Liver (tissue), 9 donors: ENCODE measurements around the gene ERVK3-1. TPM values are rescaled to one million over a fixed set of nuclear protein-coding genes. Genes with fewer than 3 reads are reported as not detected.
"Not testable (repeated sequence)": the region's sequence is repeated elsewhere in the genome, so short reads cannot be mapped to it uniquely, and the experiment has no call there.

Experiments used
- DNase-seq: peaks from one replicate; pipeline ENCODE4 v3.0.0-alpha.2; 2017; ENCODE audit warnings: low spot score
- H3K27ac ChIP-seq, 2 donors: one replicate each; pipeline ENCODE4 v1.7.0; 2013; ENCODE audit warnings: inconsistent platforms in 2 of 2, low read length in 2 of 2, control low read depth in 1 of 2, low read depth in 1 of 2, mild to moderate bottlenecking in 1 of 2
- H3K27me3 ChIP-seq, 4 donors: one replicate each; pipeline versions ENCODE4 v1.6.1 to v1.7.0; 2013; ENCODE audit warnings: low read length in 3 of 4, inconsistent platforms in 1 of 4, mild to moderate bottlenecking in 1 of 4, moderate library complexity in 1 of 4; ENCODE audit not compliant: control insufficient read depth in 4 of 4, insufficient read depth in 4 of 4
- H3K36me3 ChIP-seq, 4 donors: one replicate each; pipeline versions ENCODE4 v1.6.1 to v1.7.0; 2013; ENCODE audit warnings: low read length in 3 of 4, mild to moderate bottlenecking in 3 of 4, low read depth in 1 of 4, moderate library complexity in 1 of 4; ENCODE audit not compliant: control insufficient read depth in 4 of 4, insufficient read depth in 3 of 4
- H3K4me1 ChIP-seq, 4 donors: one replicate each; pipeline versions ENCODE4 v1.6.1 to v1.7.0; 2013; ENCODE audit warnings: low read length in 3 of 4, mild to moderate bottlenecking in 3 of 4, moderate library complexity in 1 of 4; ENCODE audit not compliant: control insufficient read depth in 4 of 4, insufficient read depth in 4 of 4
- H3K4me3 ChIP-seq, 3 donors: one replicate each; pipeline versions ENCODE4 v1.6.1 to v1.7.0; 2013; ENCODE audit warnings: low read length in 3 of 3, control low read depth in 1 of 3, low read depth in 1 of 3, mild to moderate bottlenecking in 1 of 3
- H3K9ac ChIP-seq, 2 donors: one replicate each; pipeline ENCODE4 v1.7.0; 2013; ENCODE audit warnings: low read length in 2 of 2, mild to moderate bottlenecking in 2 of 2, moderate library complexity in 2 of 2, control low read depth in 1 of 2, low read depth in 1 of 2
- H3K9me3 ChIP-seq, 4 donors: one replicate each; pipeline versions ENCODE4 v1.6.1 to v1.7.0; 2013; ENCODE audit warnings: low read length in 3 of 4; ENCODE audit not compliant: control insufficient read depth in 4 of 4
- FOXA2 ChIP-seq: IDR thresholded peaks from 2 replicates; pipeline ENCODE4 v1.6.1; 2016; ENCODE audit warnings: antibody characterized with exemption
- GABPA ChIP-seq, 2 donors: IDR thresholded peaks in 1 of 2; conservative IDR thresholded peaks in 1 of 2; 2 replicates each; pipeline ENCODE4 v1.6.1; 2016; ENCODE audit warnings: antibody characterized with exemption in 2 of 2, mild to moderate bottlenecking in 1 of 2, moderate library complexity in 1 of 2
- HNF4A ChIP-seq, 2 donors: conservative IDR thresholded peaks; 2 replicates each; pipeline ENCODE4 v1.6.1; 2016; ENCODE audit warnings: antibody characterized with exemption in 2 of 2, mild to moderate bottlenecking in 2 of 2
- MAX ChIP-seq: IDR thresholded peaks from 2 replicates; pipeline ENCODE4 v1.6.1; 2016; ENCODE audit warnings: antibody characterized with exemption
- NR2F2 ChIP-seq: IDR thresholded peaks from 2 replicates; pipeline ENCODE4 v1.6.1; 2016; ENCODE audit warnings: antibody characterized with exemption
- RAD21 ChIP-seq, 2 donors: IDR thresholded peaks; 2 replicates each; pipeline ENCODE4 v1.6.1; 2016; ENCODE audit warnings: antibody characterized with exemption in 2 of 2, mild to moderate bottlenecking in 2 of 2
- RXRA ChIP-seq, 2 donors: IDR thresholded peaks; 2 replicates each; pipeline ENCODE4 v1.6.1; 2017 to 2018; ENCODE audit warnings: antibody characterized with exemption in 2 of 2, mild to moderate bottlenecking in 1 of 2
- SP1 ChIP-seq: IDR thresholded peaks from 2 replicates; pipeline ENCODE4 v1.6.1; 2018; ENCODE audit warnings: antibody characterized with exemption, mild to moderate bottlenecking
- ZBTB33 ChIP-seq: IDR thresholded peaks from 2 replicates; pipeline ENCODE4 v1.6.1; 2016; ENCODE audit warnings: antibody characterized with exemption
- WGBS: extraction: QIAGEN DNeasy Blood & Tissue Kit; methylation state at CpG from one replicate; pipeline ENCODE4 v1.1.7; 2013; 5-methylcytosine and 5-hydroxymethylcytosine counted together
- polyA plus RNA-seq, 2 donors: library from polyadenylated mRNA; stranded (reverse) in 1 of 2; unstranded in 1 of 2; fragments of 200-250 nt in 1 of 2; fragments of >200 nt in 1 of 2; fragmentation: Nextera tagmentation in 1 of 2; extraction: Ambion mirVana in 1 of 2; gene quantifications; one replicate each; pipeline versions ENCODE4 v1.2.1 to v1.2.3, GENCODE V29; 2013 to 2015
- total RNA-seq, 2 donors: library from RNA; depleted of rRNA; stranded (reverse); fragments of >200 nt; gene quantifications; one replicate each; pipeline ENCODE4 v1.2.3, GENCODE V29; 2014
- TF ChIP-seq, protein P1 (sequence below): fragments of 150-350 bp; IDR thresholded peaks from 2 replicates; pipeline ENCODE4 v1.5.1; 2017; ENCODE audit warnings: improper control_type of control experiment, low read depth, low read length; ENCODE audit not compliant: missing input control
- donor health status: healthy.
- donor health status: healthy.
- donor health status: healthy.
- donor health status: healthy.
- donor health status: healthy.

The ERVK3-1 gene
- total and polyA plus RNA-seq, 4 donors = 17.6 to 31.7 (median 24.7) TPM

- no peak for TF ChIP-seq FOXA2
- TF ChIP-seq SP1 = no peak
- no peak for TF ChIP-seq RXRA (IDR thresholded peaks at IDR 0.05)
- TF ChIP-seq GABPA (IDR thresholded peaks at IDR 0.05 in 1 of 2, conservative IDR thresholded peaks at IDR 0.05 in 1 of 2) = no peak
- no peak for TF ChIP-seq ZBTB33
- no peak for TF ChIP-seq MAX
- Histone ChIP-seq H3K9me3 (no peaks in the 10 kb centered on the region), H3K27ac (peak overlapping the region; percentile 20 to 68), H3K9ac (no peak overlapping the region), H3K27me3 (no peaks in the 10 kb centered on the region), H3K4me1 (peaks cover 14 to 48% (median 41%) of the 10 kb centered on the region in 4 donors), H3K4me3 (peak overlapping the region in 1 of 3 donors; percentile 43), H3K36me3 (peaks cover 0 to 6% (median 2%) of the 10 kb centered on the region in 4 donors)
- 47% methylated on average over 82 of the region's 82 CpGs for WGBS
- peak; percentile 73 for DNase-seq
Observed at GRCh38 chr19:58346961-58347929, 42.1 kb downstream of the ERVK3-1 start.

DNA sequence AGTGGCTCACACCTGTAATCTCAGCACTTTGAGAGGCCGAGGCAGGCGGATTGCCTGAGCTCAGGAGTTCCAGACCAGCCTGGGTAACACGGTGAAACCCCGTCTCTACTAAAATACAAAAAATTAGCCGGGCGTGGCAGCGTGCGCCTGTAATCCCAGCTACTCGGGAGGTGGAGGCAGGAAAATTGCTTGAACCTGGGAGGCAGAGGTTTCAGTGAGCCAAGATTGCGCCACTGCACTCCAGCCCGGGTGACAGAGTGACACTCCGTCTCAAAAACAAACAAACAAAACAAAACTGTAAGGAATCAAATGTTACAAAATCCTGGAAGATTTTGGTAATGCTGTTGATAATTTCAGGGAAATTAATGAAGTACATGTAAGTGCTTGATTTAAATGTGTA lies 42.9 kb downstream of the ERVK3-1 start:
- WGBS = 41% methylated on average over 12 of the region's 12 CpGs
- TF ChIP-seq HNF4A (conservative IDR thresholded peaks at IDR 0.05) (peak; percentile 47 to 61), SP1 (peak; percentile 8), RAD21 (IDR thresholded peaks at IDR 0.05) (peak in 1 of 2 donors; percentile 8), RXRA (IDR thresholded peaks at IDR 0.05) (peak; percentile 23 to 44)
- H3K9ac ChIP-seq, H3K36me3 ChIP-seq, DNase-seq, H3K9me3 ChIP-seq, H3K27me3 ChIP-seq: not testable (repeated sequence)
- Histone ChIP-seq H3K4me3 (peak overlapping the region in 1 of 3 donors; percentile 43), H3K27ac (peak overlapping the region; percentile 41 to 68), H3K4me1 (peaks cover 14 to 53% (median 44%) of the 10 kb centered on the region in 4 donors)

DNA sequence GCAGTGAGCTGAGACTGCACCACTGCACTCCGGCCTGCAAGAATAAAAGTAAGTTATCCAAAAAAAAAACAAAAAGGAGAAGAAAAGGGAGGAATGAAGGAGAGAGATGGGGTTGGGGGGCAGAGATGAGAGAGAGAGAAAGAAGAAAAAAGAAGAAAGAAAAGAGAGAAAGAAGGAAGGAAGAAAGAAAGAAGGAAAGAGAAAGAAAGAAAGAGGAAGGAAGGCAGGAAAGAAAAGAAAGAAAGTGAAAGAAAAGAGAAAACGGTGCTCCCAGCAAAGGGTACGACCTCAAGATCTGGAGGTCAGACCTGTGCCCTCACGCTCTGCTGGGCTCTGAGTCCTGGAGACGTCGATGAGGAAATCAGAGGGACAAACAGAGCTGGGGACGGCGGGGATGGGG lies 44.4 kb downstream of the ERVK3-1 start:
- 30% methylated on average over 8 of the region's 8 CpGs for WGBS
- TF ChIP-seq NR2F2 = peak; percentile 25
- peak; percentile 46 to 54 for TF ChIP-seq HNF4A (conservative IDR thresholded peaks at IDR 0.05)
- peak; percentile 33 to 38 for TF ChIP-seq RXRA (IDR thresholded peaks at IDR 0.05)
- TF ChIP-seq, protein P1, sequence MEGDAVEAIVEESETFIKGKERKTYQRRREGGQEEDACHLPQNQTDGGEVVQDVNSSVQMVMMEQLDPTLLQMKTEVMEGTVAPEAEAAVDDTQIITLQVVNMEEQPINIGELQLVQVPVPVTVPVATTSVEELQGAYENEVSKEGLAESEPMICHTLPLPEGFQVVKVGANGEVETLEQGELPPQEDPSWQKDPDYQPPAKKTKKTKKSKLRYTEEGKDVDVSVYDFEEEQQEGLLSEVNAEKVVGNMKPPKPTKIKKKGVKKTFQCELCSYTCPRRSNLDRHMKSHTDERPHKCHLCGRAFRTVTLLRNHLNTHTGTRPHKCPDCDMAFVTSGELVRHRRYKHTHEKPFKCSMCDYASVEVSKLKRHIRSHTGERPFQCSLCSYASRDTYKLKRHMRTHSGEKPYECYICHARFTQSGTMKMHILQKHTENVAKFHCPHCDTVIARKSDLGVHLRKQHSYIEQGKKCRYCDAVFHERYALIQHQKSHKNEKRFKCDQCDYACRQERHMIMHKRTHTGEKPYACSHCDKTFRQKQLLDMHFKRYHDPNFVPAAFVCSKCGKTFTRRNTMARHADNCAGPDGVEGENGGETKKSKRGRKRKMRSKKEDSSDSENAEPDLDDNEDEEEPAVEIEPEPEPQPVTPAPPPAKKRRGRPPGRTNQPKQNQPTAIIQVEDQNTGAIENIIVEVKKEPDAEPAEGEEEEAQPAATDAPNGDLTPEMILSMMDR = no peak
- Histone ChIP-seq H3K9ac (no peak overlapping the region), H3K36me3 (peaks cover 0 to 6% (median 2%) of the 10 kb centered on the region in 4 donors), H3K27me3 (no peaks in the 10 kb centered on the region), H3K4me3 (peak overlapping the region in 1 of 3 donors; percentile 65), H3K9me3 (no peaks in the 10 kb centered on the region), H3K4me1 (peaks cover 19 to 65% (median 56%) of the 10 kb centered on the region in 4 donors), H3K27ac (peak overlapping the region; percentile 24 to 37)
- no peak for DNase-seq
